Osteoblast (primary cell): Measurements from ENCODE around the gene YOD1. TPM values are rescaled to one million over a fixed set of nuclear protein-coding genes. Genes with fewer than 3 reads are reported as not detected.

Source experiments
- DNase-seq: peaks from one replicate; pipeline ENCODE4 v3.0.0; 2011; ENCODE audit warnings: low spot score, mixed read lengths; ENCODE audit not compliant: insufficient read length; ENCODE audit errors: missing footprints
- H2AFZ ChIP-seq: 2 replicates; pipeline ENCODE4 v1.6.0; 2011; ENCODE audit warnings: mild to moderate bottlenecking, low read length
- H3K27ac ChIP-seq: 2 replicates; pipeline ENCODE4 v1.5.1; 2011; ENCODE audit warnings: mild to moderate bottlenecking, low read depth, low read length, moderate library complexity
- H3K27me3 ChIP-seq: 2 replicates; pipeline ENCODE4 v1.6.0; 2012; ENCODE audit warnings: mild to moderate bottlenecking, control low read depth, inconsistent platforms, low read length, moderate library complexity; ENCODE audit not compliant: insufficient read depth
- H3K36me3 ChIP-seq: 2 replicates; pipeline ENCODE4 v1.5.1; 2011; ENCODE audit warnings: mild to moderate bottlenecking, low read length, control low read depth, moderate library complexity; ENCODE audit not compliant: insufficient read depth
- H3K4me1 ChIP-seq: 2 replicates; pipeline ENCODE4 v1.5.1; 2011; ENCODE audit warnings: mild to moderate bottlenecking, low read length, control low read depth, moderate library complexity; ENCODE audit not compliant: insufficient read depth
- H3K4me2 ChIP-seq: 2 replicates; pipeline ENCODE4 v1.6.0; 2011; ENCODE audit warnings: mild to moderate bottlenecking, low read length; ENCODE audit not compliant: insufficient read depth
- H3K4me3 ChIP-seq: fragments of 200-600 bp; sonication (generic); 3 replicates; pipeline ENCODE4 v1.5.1; 2012; ENCODE audit warnings: mild to moderate bottlenecking, low read length, inconsistent platforms; ENCODE audit not compliant: insufficient read depth
- H3K79me2 ChIP-seq: 2 replicates; pipeline ENCODE4 v1.6.0; 2012; ENCODE audit warnings: mild to moderate bottlenecking, low read length, control low read depth, inconsistent platforms; ENCODE audit not compliant: insufficient read depth
- H3K9me3 ChIP-seq: 2 replicates; pipeline ENCODE4 v1.5.1; 2011; ENCODE audit warnings: low read depth, low read length, control low read depth
- H4K20me1 ChIP-seq: 2 replicates; pipeline ENCODE4 v1.6.0; 2012; ENCODE audit warnings: mild to moderate bottlenecking, low read length, control low read depth; ENCODE audit not compliant: insufficient read depth
- CTCF ChIP-seq: IDR thresholded peaks from 2 replicates; pipeline ENCODE4 v1.5.1; 2011; ENCODE audit warnings: mild to moderate bottlenecking, low read depth, low read length, moderate library complexity; ENCODE audit errors: extremely low read depth
- total RNA-seq: library from RNA; depleted of rRNA; stranded (reverse); fragments of >200 nt; gene quantifications from 2 replicates; pipeline ENCODE4 v1.2.3, GENCODE V29; 2012

The YOD1 gene
- total RNA-seq, 1 donor, result 8.3 TPM

DNA sequence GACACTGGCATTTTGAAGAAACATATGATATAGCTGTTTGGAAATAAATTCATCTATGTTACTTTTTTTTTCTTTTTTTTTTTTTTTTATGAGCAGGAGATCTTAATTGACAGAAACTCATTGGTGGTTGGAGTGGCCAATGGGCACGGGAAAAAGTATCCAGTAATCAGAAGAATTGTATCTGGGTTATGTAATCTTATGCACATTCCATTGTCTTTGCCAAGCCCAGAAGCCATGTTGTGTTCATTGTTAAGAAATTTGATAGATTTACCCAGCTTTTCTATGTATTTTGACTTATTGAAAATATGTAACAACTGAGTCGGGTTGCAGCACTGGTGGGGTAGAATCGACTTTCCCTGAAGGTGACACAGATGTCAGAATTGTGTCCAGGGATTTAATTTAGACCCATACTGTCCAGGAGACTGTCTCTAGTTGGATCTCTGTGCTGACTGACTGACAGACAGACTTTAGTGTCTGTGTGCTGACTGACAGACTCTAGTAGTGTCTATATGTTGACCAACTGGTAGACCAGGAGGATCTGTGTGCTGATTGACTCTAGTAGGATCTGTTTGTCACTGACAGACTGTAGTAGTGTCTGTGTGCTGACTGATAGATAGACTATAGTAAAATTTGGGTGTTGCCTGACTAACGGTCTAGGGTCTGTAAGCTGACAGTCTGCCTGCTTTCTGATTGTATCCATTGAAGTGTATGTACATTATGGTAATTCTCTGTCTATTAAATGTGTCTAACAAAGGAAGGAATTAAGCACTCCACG is 25.4 kb upstream of the YOD1 start:
- H3K79me2 ChIP-seq, result no peaks in the 10 kb centered on the region
- no peak overlapping the region for H3K4me3 ChIP-seq
- no peak for DNase-seq
- no peak for TF ChIP-seq CTCF
- no peak overlapping the region for H3K27ac ChIP-seq
- no peaks in the 10 kb centered on the region for H4K20me1 ChIP-seq
- H3K4me2 ChIP-seq, result no peak overlapping the region
- no peaks in the 10 kb centered on the region for H3K9me3 ChIP-seq
- no peaks in the 10 kb centered on the region for H3K36me3 ChIP-seq
- no peaks in the 10 kb centered on the region for H3K27me3 ChIP-seq
- peaks cover 7% of the 10 kb centered on the region for H3K4me1 ChIP-seq
- H2AFZ ChIP-seq, result peak overlapping the region; percentile 23

DNA sequence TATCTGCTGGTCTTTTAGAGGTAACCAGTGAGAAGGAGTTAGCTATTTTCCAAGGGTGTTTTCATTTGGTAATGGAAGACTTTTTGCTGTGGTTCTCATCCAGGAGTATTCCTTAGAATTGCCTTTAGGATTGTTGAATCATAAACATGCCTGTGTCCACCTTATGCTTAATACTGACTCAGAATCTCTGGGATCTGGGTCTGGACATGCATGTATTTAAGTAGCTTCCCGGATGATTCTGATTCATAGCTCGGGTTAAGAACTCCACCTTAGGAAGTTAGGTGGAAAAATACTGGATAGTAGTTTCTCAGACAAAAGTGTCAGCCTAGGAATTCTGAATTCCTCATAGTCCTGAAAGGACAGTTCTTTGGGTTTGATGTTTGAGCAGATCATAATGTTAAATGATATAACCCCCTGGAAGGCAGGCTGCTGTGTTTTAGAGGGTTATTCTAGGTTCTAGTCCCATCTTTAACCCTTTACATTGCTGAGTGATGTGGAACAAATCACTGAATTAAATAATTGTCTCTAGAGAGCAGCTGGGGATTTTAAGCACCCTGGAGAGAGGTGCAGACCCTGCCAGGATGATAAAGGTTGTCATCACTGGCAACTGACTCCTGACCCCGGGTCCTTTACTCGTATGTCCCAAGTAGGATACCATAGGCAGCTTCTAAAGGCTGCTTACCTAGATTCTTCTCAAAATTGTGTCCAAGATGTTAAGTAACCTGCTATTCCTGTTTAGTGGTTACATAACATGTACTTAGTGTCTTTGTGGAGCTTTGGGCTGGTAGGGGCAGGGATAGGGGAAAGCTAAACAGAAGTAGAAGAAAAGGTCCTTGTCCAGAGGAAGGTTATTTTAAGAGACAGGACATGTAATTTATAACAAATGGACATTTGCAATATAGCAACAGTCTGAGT is 23.2 kb upstream of the YOD1 start:
- no peak for TF ChIP-seq CTCF

DNA sequence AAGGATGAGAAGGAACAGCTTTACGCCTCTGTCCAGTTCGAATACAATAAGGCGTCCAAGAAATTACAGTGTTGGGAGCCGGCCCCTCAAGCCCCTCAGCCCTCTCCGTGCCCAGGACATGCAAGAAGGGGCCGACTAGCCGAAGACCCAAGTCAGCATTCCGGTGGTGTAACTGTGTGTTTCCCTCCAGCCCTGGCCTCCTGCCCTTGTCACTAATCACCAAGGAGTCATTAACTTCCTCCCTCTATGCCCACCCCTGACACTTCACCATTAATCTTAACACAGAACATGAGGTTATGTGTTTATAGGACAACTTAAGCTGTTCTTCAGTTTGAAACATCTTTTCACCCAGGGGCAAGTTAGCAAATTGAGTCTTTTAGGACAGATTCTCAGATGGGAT is 21.2 kb upstream of the YOD1 start:
- Histone ChIP-seq H3K4me2 (no peak overlapping the region), H4K20me1 (no peaks in the 10 kb centered on the region), H3K9me3 (no peaks in the 10 kb centered on the region), H2AFZ (no peak overlapping the region), H3K4me1 (peaks cover 7% of the 10 kb centered on the region), H3K27ac (no peak overlapping the region), H3K79me2 (no peaks in the 10 kb centered on the region), H3K4me3 (no peak overlapping the region), H3K36me3 (no peaks in the 10 kb centered on the region), H3K27me3 (no peaks in the 10 kb centered on the region)
- no peak for DNase-seq
- no peak for TF ChIP-seq CTCF

More for the DNA sequence above, 23.2 kb upstream of the YOD1 start:
- Histone ChIP-seq H3K27ac (no peak overlapping the region), H3K4me3 (no peak overlapping the region), H3K9me3 (no peaks in the 10 kb centered on the region), H3K79me2 (no peaks in the 10 kb centered on the region), H2AFZ (no peak overlapping the region), H3K36me3 (no peaks in the 10 kb centered on the region), H3K27me3 (no peaks in the 10 kb centered on the region), H3K4me2 (no peak overlapping the region), H4K20me1 (no peaks in the 10 kb centered on the region), H3K4me1 (peaks cover 7% of the 10 kb centered on the region)
- DNase-seq, result no peak

- no peak for DNase-seq
- H3K36me3 ChIP-seq, result no peaks in the 10 kb centered on the region
- no peaks in the 10 kb centered on the region for H3K9me3 ChIP-seq
- no peak overlapping the region for H3K4me3 ChIP-seq
- no peaks in the 10 kb centered on the region for H3K79me2 ChIP-seq
- no peak overlapping the region for H3K4me2 ChIP-seq
- no peak for TF ChIP-seq CTCF
- no peaks in the 10 kb centered on the region for H3K27me3 ChIP-seq
- no peak overlapping the region for H2AFZ ChIP-seq
- H3K4me1 ChIP-seq, result peaks cover 2% of the 10 kb centered on the region
- H4K20me1 ChIP-seq, result no peaks in the 10 kb centered on the region
- H3K27ac ChIP-seq, result no peak overlapping the region
These were observed 20.4 kb upstream of the YOD1 start for GRCh38 chr1:207071426-207071825.
